ENCODE measurements around the gene ZNF662. TPM values are rescaled to one million over a fixed set of nuclear protein-coding genes. Genes with fewer than 3 reads are reported as not detected.

Gene ZNF662
- total RNA-seq, 1 experiment from 2014 or later = 1.1 TPM

DNA sequence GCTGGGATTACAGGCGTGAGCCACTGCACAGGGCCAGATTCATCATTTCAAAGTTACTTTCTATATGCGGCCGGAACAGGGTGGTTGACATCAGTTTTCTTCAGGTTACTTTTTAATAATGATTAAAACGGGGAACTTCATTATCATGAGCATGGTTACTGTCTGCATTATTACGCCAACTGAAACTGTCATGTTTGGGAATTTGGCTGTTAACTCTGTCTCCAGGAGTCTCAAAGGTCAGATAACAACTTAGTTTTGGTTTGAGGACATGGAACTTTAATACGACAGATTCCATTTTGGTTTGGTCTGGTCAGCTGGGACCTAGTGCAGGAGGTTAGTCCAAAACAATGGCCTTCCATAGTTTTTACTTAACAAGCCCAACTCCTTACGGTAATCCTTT, 38.8 kb upstream of the ZNF662 start:
- BruUV-seq (replicated peaks) = no TSS peak
- Mint-ChIP-seq H3K9me3 (ENCODE audit: low read depth, unreplicated experiment) (no peaks in the 10 kb centered on the region), H3K36me3 (ENCODE audit: insufficient read depth, unreplicated experiment) (no peaks in the 10 kb centered on the region), H3K27me3 (ENCODE audit: unreplicated experiment) (peaks cover 86% of the 10 kb centered on the region), H3K27ac (ENCODE audit: unreplicated experiment) (no peak overlapping the region), H3K4me1 (ENCODE audit: low read depth, unreplicated experiment) (no peaks in the 10 kb centered on the region), H3K4me3 (ENCODE audit: low read depth, unreplicated experiment) (no peak overlapping the region)
- CTCF ChIA-PET = no interaction called here
- TF ChIP-seq, protein P1, sequence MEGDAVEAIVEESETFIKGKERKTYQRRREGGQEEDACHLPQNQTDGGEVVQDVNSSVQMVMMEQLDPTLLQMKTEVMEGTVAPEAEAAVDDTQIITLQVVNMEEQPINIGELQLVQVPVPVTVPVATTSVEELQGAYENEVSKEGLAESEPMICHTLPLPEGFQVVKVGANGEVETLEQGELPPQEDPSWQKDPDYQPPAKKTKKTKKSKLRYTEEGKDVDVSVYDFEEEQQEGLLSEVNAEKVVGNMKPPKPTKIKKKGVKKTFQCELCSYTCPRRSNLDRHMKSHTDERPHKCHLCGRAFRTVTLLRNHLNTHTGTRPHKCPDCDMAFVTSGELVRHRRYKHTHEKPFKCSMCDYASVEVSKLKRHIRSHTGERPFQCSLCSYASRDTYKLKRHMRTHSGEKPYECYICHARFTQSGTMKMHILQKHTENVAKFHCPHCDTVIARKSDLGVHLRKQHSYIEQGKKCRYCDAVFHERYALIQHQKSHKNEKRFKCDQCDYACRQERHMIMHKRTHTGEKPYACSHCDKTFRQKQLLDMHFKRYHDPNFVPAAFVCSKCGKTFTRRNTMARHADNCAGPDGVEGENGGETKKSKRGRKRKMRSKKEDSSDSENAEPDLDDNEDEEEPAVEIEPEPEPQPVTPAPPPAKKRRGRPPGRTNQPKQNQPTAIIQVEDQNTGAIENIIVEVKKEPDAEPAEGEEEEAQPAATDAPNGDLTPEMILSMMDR (IDR thresholded peaks at IDR 0.05; ENCODE audit: unreplicated experiment) = no peak
- no peak for DNase-seq
- intact Hi-C loops (cut with micrococcal nuclease; ENCODE audit: unreplicated experiment) = no loop called here

DNA sequence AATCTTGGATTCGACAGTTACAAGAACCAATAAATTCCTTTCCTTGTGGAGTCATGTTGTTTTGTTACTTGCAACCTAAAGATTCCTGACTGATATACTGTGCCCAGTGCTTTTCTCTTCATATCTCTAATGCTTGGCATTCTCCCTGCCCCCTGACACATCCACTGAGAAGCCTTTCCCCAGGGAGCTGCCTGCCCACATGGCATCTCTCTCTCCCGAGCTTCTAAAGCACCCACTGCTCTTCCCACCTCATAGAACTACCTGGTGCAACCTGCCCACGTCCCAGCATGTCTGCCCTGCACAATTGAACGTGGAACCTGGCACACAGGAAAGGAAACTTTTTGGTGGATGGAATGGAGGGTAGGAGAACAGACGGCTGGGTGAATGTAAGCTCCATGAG, 37.1 kb upstream of the ZNF662 start:
- Mint-ChIP-seq H3K27me3 (ENCODE audit: unreplicated experiment) (peaks cover 90% of the 10 kb centered on the region), H3K4me3 (ENCODE audit: low read depth, unreplicated experiment) (no peak overlapping the region), H3K9me3 (ENCODE audit: low read depth, unreplicated experiment) (no peaks in the 10 kb centered on the region), H3K27ac (ENCODE audit: unreplicated experiment) (no peak overlapping the region), H3K36me3 (ENCODE audit: insufficient read depth, unreplicated experiment) (no peaks in the 10 kb centered on the region), H3K4me1 (ENCODE audit: low read depth, unreplicated experiment) (no peaks in the 10 kb centered on the region)
- intact Hi-C loops (cut with micrococcal nuclease; ENCODE audit: unreplicated experiment) = no loop called here
- BruUV-seq (replicated peaks) = no TSS peak
- no peak for DNase-seq
- TF ChIP-seq, protein P1 (IDR thresholded peaks at IDR 0.05; ENCODE audit: unreplicated experiment) = no peak
- CTCF ChIA-PET = no interaction called here

DNA sequence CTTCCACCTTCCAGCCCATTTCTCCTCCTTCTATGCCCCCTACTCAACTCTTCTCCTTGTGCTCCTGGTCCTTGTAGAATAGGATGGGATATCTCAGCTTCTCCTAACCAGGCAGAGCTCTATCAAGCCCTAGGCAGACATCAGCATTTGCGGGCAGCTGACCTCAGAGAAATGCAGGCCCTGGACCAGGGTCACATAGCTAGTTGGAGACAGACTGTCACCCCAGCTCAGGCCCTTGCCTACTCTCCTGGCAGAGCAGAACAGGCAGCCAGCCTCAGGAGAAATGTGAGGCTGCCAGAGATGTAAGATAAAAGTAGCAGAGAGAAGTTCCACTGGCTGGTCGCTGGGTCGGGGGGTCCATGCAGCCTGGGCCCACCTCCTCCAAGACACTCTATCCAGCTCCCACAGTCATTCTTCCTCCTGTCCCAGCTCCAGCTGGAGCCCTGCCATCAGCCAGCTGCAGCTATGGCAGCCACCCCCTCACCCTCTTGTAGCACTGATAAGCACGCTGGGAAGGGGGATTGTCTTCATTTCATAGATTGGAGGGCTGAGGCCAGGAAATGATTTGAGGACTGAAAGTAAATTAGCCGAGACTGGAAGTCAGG, 34.2 kb upstream of the ZNF662 start:
- TF ChIP-seq, protein P1 (IDR thresholded peaks at IDR 0.05; ENCODE audit: unreplicated experiment) = no peak
- intact Hi-C loops (cut with micrococcal nuclease; ENCODE audit: unreplicated experiment) = no loop called here
- CTCF ChIA-PET = no interaction called here
- no peak for DNase-seq
- BruUV-seq (replicated peaks) = no TSS peak
- Mint-ChIP-seq H3K27ac (ENCODE audit: unreplicated experiment) (no peak overlapping the region), H3K9me3 (ENCODE audit: low read depth, unreplicated experiment) (no peaks in the 10 kb centered on the region), H3K36me3 (ENCODE audit: insufficient read depth, unreplicated experiment) (no peaks in the 10 kb centered on the region), H3K27me3 (ENCODE audit: unreplicated experiment) (peaks cover 94% of the 10 kb centered on the region), H3K4me1 (ENCODE audit: low read depth, unreplicated experiment) (no peaks in the 10 kb centered on the region), H3K4me3 (ENCODE audit: low read depth, unreplicated experiment) (no peak overlapping the region)

DNA sequence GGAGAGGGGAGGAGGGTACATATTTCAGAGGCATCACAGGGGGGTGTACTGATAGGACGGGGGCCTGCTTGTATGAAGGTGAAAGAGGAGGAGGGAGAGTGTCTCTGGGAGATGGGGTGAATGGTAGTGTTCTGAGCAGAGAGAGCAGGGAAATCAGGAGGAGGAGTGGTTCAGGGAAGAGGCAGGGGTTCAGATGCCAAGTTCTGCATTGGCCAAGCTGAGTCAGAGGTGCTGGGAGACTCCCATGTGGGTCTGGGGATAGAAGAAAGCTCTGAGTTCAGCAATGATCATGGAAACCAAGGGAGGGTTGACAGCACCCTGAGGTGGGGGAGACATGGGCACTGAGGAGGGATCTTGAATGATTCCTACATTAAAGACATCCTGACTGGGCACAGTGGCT, 33.2 kb upstream of the ZNF662 start:
- intact Hi-C loops (cut with micrococcal nuclease; ENCODE audit: unreplicated experiment) = no loop called here
- H3K27ac Mint-ChIP-seq (ENCODE audit: unreplicated experiment) = no peak overlapping the region
- no peak for DNase-seq
- CTCF ChIA-PET = no interaction called here
- peaks cover 94% of the 10 kb centered on the region for H3K27me3 Mint-ChIP-seq (ENCODE audit: unreplicated experiment)
- TF ChIP-seq, protein P1 (IDR thresholded peaks at IDR 0.05; ENCODE audit: unreplicated experiment) = no peak
- no peak overlapping the region for H3K4me3 Mint-ChIP-seq (ENCODE audit: low read depth, unreplicated experiment)
- H3K4me1 Mint-ChIP-seq (ENCODE audit: low read depth, unreplicated experiment) = no peaks in the 10 kb centered on the region
- H3K9me3 Mint-ChIP-seq (ENCODE audit: low read depth, unreplicated experiment) = no peaks in the 10 kb centered on the region
- no peaks in the 10 kb centered on the region for H3K36me3 Mint-ChIP-seq (ENCODE audit: insufficient read depth, unreplicated experiment)
- no TSS peak for BruUV-seq (replicated peaks)
